H9 (cell line): Measurements from ENCODE around the gene IRS2. TPM values are rescaled to one million over a fixed set of nuclear protein-coding genes. Genes with fewer than 3 reads are reported as not detected.

Experiments used
- DNase-seq: peaks from one replicate; pipeline ENCODE4 v3.0.0-alpha.2; 2017
- H2AFZ ChIP-seq: one replicate; pipeline ENCODE4 v1.6.1; 2013; ENCODE audit warnings: mild to moderate bottlenecking, low read length, control low read depth, moderate library complexity
- H2AK5ac ChIP-seq: 2 replicates; pipeline ENCODE4 v1.6.1; 2013; ENCODE audit warnings: low read length, control low read depth, mixed read lengths; ENCODE audit not compliant: insufficient read length
- H2BK120ac ChIP-seq: one replicate; pipeline ENCODE4 v1.6.1; 2013; ENCODE audit warnings: low read depth, mild to moderate bottlenecking, low read length, control low read depth, inconsistent platforms; ENCODE audit not compliant: poor library complexity, severe bottlenecking
- H2BK12ac ChIP-seq: 2 replicates; pipeline ENCODE4 v1.6.1; 2013; ENCODE audit warnings: low read length, control low read depth, mixed read lengths, low read depth; ENCODE audit not compliant: insufficient read length
- H2BK15ac ChIP-seq: 2 replicates; pipeline ENCODE4 v1.6.1; 2013; ENCODE audit warnings: low read depth, low read length, control low read depth
- H2BK20ac ChIP-seq: one replicate; pipeline ENCODE4 v1.6.1; 2013; ENCODE audit warnings: low read depth, mild to moderate bottlenecking, low read length, control low read depth, inconsistent platforms; ENCODE audit not compliant: poor library complexity, severe bottlenecking
- H2BK5ac ChIP-seq: 2 replicates; pipeline ENCODE4 v1.6.1; 2013; ENCODE audit warnings: low read length, control low read depth, mixed read lengths; ENCODE audit not compliant: insufficient read length
- H3K14ac ChIP-seq: 2 replicates; pipeline ENCODE4 v1.6.1; 2013; ENCODE audit warnings: low read length, control low read depth; ENCODE audit not compliant: insufficient read depth
- H3K18ac ChIP-seq: 2 replicates; pipeline ENCODE4 v1.6.1; 2013; ENCODE audit warnings: low read depth, mild to moderate bottlenecking, mixed read lengths, low read length, control low read depth; ENCODE audit not compliant: insufficient read length
- H3K23ac ChIP-seq: 2 replicates; pipeline ENCODE4 v1.6.1; 2013; ENCODE audit warnings: low read length, control low read depth, mixed read lengths, low read depth; ENCODE audit not compliant: insufficient read length
- H3K23me2 ChIP-seq: 2 replicates; pipeline ENCODE4 v1.6.1; 2013; ENCODE audit warnings: low read depth, mild to moderate bottlenecking, mixed read lengths, low read length, control low read depth; ENCODE audit not compliant: insufficient read length, poor library complexity, severe bottlenecking
- H3K27ac ChIP-seq: 2 replicates; pipeline ENCODE4 v1.5.1; 2013; ENCODE audit warnings: low read length, control low read depth, mixed read lengths, low read depth; ENCODE audit not compliant: insufficient read length
- H3K27me3 ChIP-seq: 2 replicates; pipeline ENCODE4 v1.6.1; 2013; ENCODE audit warnings: low read length, control low read depth, inconsistent platforms; ENCODE audit not compliant: insufficient read depth
- H3K4ac ChIP-seq: 2 replicates; pipeline ENCODE4 v1.6.1; 2013; ENCODE audit warnings: low read depth, mild to moderate bottlenecking, control low read depth, inconsistent platforms, low read length, moderate library complexity
- H3K4me1 ChIP-seq: 2 replicates; pipeline ENCODE4 v1.6.1; 2013; ENCODE audit warnings: low read length, control low read depth, inconsistent platforms; ENCODE audit not compliant: insufficient read depth
- H3K4me2 ChIP-seq: 2 replicates; pipeline ENCODE4 v1.6.1; 2013; ENCODE audit warnings: low read length, control low read depth, mixed read lengths; ENCODE audit not compliant: insufficient read length, insufficient read depth
- H3K56ac ChIP-seq: 2 replicates; pipeline ENCODE4 v1.6.1; 2013; ENCODE audit warnings: low read depth, mild to moderate bottlenecking, mixed read lengths, low read length, control low read depth; ENCODE audit not compliant: insufficient read length
- H3K79me1 ChIP-seq: 2 replicates; pipeline ENCODE4 v1.6.1; 2013; ENCODE audit warnings: low read depth, mild to moderate bottlenecking, moderate library complexity, low read length, control low read depth, inconsistent platforms; ENCODE audit not compliant: insufficient read depth, poor library complexity, severe bottlenecking
- H3K79me2 ChIP-seq: 2 replicates; pipeline ENCODE4 v1.6.1; 2013; ENCODE audit warnings: low read length, control low read depth, inconsistent platforms; ENCODE audit not compliant: insufficient read depth
- H3K9ac ChIP-seq: 2 replicates; pipeline ENCODE4 v1.6.1; 2013; ENCODE audit warnings: low read length, control low read depth, mixed read lengths; ENCODE audit not compliant: insufficient read length; ENCODE audit errors: extremely low read depth
- H3K9me3 ChIP-seq: one replicate; pipeline ENCODE4 v1.6.1; 2013; ENCODE audit warnings: low read depth, low read length, inconsistent platforms; ENCODE audit not compliant: control insufficient read depth
- H3T11ph ChIP-seq: one replicate; pipeline ENCODE4 v1.6.1; 2013; ENCODE audit warnings: mild to moderate bottlenecking, low read length, control low read depth, inconsistent platforms
- H4K20me1 ChIP-seq: one replicate; pipeline ENCODE4 v1.6.1; 2013; ENCODE audit not compliant: control insufficient read depth, insufficient read length, insufficient read depth
- H4K5ac ChIP-seq: 2 replicates; pipeline ENCODE4 v1.6.1; 2013; ENCODE audit warnings: low read depth, mild to moderate bottlenecking, mixed read lengths, low read length, control low read depth; ENCODE audit not compliant: insufficient read length
- H4K8ac ChIP-seq: replicated peaks from 2 replicates; pipeline ENCODE4 v1.6.1; 2013; ENCODE audit warnings: low read length, control low read depth, mixed read lengths, low read depth; ENCODE audit not compliant: insufficient read length
- H4K91ac ChIP-seq: 2 replicates; pipeline ENCODE4 v1.6.1; 2013; ENCODE audit warnings: low read depth, mild to moderate bottlenecking, moderate library complexity, mixed read lengths, low read length, control low read depth; ENCODE audit not compliant: insufficient read length
- H3K27ac Mint-ChIP-seq, 3 experiments: 2 replicates in 2 of 3; 3 replicates in 1 of 3; pipeline ENCODE4 v1.8.0; 2020 to 2021; ENCODE audit warnings: mixed read lengths in 3 of 3, mild to moderate bottlenecking in 1 of 3, moderate library complexity in 1 of 3
- H3K27me3 Mint-ChIP-seq: 2 replicates; pipeline ENCODE4 v1.8.0; 2021; ENCODE audit warnings: low read depth, mild to moderate bottlenecking, moderate library complexity, mixed read lengths
- H3K36me3 Mint-ChIP-seq, 3 experiments: 2 replicates in 2 of 3; 3 replicates in 1 of 3; pipeline ENCODE4 v1.8.0; 2020 to 2021; ENCODE audit warnings: low read depth in 3 of 3, mixed read lengths in 3 of 3; ENCODE audit not compliant: insufficient read depth in 1 of 3
- H3K4me1 Mint-ChIP-seq, 2 experiments: 2 replicates each; pipeline ENCODE4 v1.8.0; 2020; ENCODE audit warnings: mixed read lengths in 2 of 2
- H3K4me3 Mint-ChIP-seq, 2 experiments: 2 replicates in 1 of 2; 3 replicates in 1 of 2; pipeline ENCODE4 v1.8.0; 2020 to 2021; ENCODE audit warnings: mild to moderate bottlenecking in 2 of 2, mixed read lengths in 2 of 2, moderate library complexity in 1 of 2
- H3K9me3 Mint-ChIP-seq, 2 experiments: 2 replicates in 1 of 2; 3 replicates in 1 of 2; pipeline ENCODE4 v1.8.0; 2020; ENCODE audit warnings: mild to moderate bottlenecking in 2 of 2, mixed read lengths in 2 of 2, moderate library complexity in 1 of 2
- total RNA-seq: library from RNA; stranded (reverse); gene quantifications from 2 replicates; pipeline ENCODE4 v1.2.1, GENCODE V29; 2021
- TF ChIP-seq, protein P1 (sequence below): fragments of 200-600 bp; sonication (generic); conservative IDR thresholded peaks from 3 replicates; pipeline ENCODE4 v1.8.0; 2021; ENCODE audit warnings: antibody characterized with exemption, mild to moderate bottlenecking

Gene IRS2
- total RNA-seq, 1 experiment from 2014 or later: 10.1 TPM

DNA sequence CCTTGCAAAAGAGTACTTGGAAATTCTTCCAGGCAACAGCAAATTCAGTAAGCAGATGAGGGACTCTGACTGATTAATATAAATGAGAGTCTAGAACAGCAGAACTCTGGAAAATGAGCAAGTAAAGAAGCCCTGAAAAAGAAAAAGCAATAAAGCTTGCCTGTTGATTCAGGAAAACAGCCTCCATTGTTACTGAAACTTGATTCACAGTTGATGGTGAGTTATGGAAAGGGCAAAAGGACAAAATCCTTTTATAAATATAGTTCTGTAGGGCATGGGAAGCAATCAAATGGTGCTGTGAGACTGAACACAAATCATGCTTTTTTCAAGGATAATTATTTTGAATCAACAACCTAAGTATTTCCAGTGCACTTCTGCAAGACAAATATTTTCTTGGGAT is 67.7 kb downstream of the IRS2 start:
- Histone ChIP-seq H3K4ac (no peak overlapping the region), H3K14ac (no peak overlapping the region), H2BK5ac (no peak overlapping the region), H2AK5ac (no peak overlapping the region), H4K91ac (no peak overlapping the region), H4K20me1 (no peaks in the 10 kb centered on the region), H3K18ac (no peak overlapping the region), H3K27me3 (no peaks in the 10 kb centered on the region), H3K23me2 (no peaks in the 10 kb centered on the region), H2BK15ac (no peak overlapping the region), H2BK20ac (no peak overlapping the region), H3K79me2 (no peaks in the 10 kb centered on the region), H4K5ac (no peak overlapping the region), H3K4me1 (no peaks in the 10 kb centered on the region), H2BK120ac (no peak overlapping the region), H3K23ac (no peak overlapping the region), H3K9me3 (no peaks in the 10 kb centered on the region), H2AFZ (no peak overlapping the region), H3K4me2 (no peak overlapping the region), H4K8ac (no peak overlapping the region), H3K79me1 (no peaks in the 10 kb centered on the region), H2BK12ac (no peak overlapping the region), H3K27ac (no peak overlapping the region), H3T11ph (no peak overlapping the region), H3K56ac (no peak overlapping the region), H3K9ac (no peak overlapping the region)
- Mint-ChIP-seq H3K27me3 (no peaks in the 10 kb centered on the region), H3K4me1 (peaks cover 12 to 16% of the 10 kb centered on the region in 2 experiments), H3K9me3 (no peaks in the 10 kb centered on the region), H3K4me3 (no peak overlapping the region), H3K36me3 (no peaks in the 10 kb centered on the region), H3K27ac (no peak overlapping the region)
- TF ChIP-seq, protein P1, sequence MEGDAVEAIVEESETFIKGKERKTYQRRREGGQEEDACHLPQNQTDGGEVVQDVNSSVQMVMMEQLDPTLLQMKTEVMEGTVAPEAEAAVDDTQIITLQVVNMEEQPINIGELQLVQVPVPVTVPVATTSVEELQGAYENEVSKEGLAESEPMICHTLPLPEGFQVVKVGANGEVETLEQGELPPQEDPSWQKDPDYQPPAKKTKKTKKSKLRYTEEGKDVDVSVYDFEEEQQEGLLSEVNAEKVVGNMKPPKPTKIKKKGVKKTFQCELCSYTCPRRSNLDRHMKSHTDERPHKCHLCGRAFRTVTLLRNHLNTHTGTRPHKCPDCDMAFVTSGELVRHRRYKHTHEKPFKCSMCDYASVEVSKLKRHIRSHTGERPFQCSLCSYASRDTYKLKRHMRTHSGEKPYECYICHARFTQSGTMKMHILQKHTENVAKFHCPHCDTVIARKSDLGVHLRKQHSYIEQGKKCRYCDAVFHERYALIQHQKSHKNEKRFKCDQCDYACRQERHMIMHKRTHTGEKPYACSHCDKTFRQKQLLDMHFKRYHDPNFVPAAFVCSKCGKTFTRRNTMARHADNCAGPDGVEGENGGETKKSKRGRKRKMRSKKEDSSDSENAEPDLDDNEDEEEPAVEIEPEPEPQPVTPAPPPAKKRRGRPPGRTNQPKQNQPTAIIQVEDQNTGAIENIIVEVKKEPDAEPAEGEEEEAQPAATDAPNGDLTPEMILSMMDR: no peak
- DNase-seq: no peak
